ENCODE measurements around the gene SCIN.

DNA sequence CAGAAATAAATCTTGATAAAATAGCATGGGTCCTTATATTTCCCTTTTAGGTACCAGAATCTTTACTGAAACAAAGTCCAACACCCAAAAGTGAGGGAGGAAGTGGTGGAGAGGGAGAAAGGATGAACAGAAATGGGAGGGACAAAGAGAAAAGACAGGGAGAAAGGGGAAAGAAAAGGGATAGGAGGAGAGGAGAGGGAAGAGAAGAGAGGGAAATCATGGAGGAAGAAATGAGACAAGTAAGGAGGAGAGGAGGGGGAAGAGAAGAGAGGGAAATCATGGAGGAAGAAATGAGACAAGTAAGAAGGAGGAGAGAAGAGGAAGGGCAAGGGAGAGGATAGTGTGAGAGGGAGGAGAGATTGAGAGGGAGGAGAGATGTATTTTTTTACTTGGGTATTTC, 66.8 kb downstream of the SCIN start:
- TF ChIP-seq GATA2 (IDR thresholded peaks at IDR 0.05; ENCODE audit: low read depth, low read length) (no peak), GATA3 (IDR thresholded peaks at IDR 0.05; ENCODE audit: low read depth, low read length) (no peak)

Measured in SH-SY5Y (cell line).